HPDE6-E6E7 (cell line): ENCODE data around the gene GLMP.
"Not testable (repeated sequence)": the region's sequence is repeated elsewhere in the genome, so short reads cannot be mapped to it uniquely, and the experiment has no call there.

ENCODE experiments used
- DNase-seq: peaks from one replicate; pipeline ENCODE4 v3.0.0; 2011; ENCODE audit warnings: missing footprints; ENCODE audit errors: extremely low spot score

Gene GLMP

GRCh38 chr1:156295391-156295947 lies at the start of gene GLMP:
GLMP (minus strand) TSS chr1:156295679; CDS start chr1:156295645, 34 bp downstream.
- peak; percentile 39 for DNase-seq

GRCh38 chr1:156344409-156344808 lies 48.9 kb upstream of the GLMP start:
- no peak for DNase-seq

- no peak for DNase-seq
Observed at GRCh38 chr1:156342166-156342955, 46.9 kb upstream of the GLMP start.

- peak; percentile 98 for DNase-seq
Observed at GRCh38 chr1:156338180-156338976, 42.9 kb upstream of the GLMP start, which contains the start of the genes CCT3 and TSACC. CCT3 (minus strand) TSS chr1:156338292; CDS start chr1:156338184, 108 bp downstream. TSACC (plus strand) TSS chr1:156338526; CDS start chr1:156339758, 1,232 bp downstream.

GRCh38 chr1:156337888-156338179 lies 42.4 kb upstream of the GLMP start:
- no peak for DNase-seq

- no peak for DNase-seq
Observed at GRCh38 chr1:156337052-156337887, 41.8 kb upstream of the GLMP start.

GRCh38 chr1:156336242-156336641 lies 40.8 kb upstream of the GLMP start:
- DNase-seq = no peak

GRCh38 chr1:156323179-156323578 lies 27.7 kb upstream of the GLMP start:
- DNase-seq = not testable (repeated sequence)

- DNase-seq = no peak
Observed at GRCh38 chr1:156320560-156320959, 25.1 kb upstream of the GLMP start.

GRCh38 chr1:156319664-156320063 lies 24.2 kb upstream of the GLMP start:
- DNase-seq = no peak

- no peak for DNase-seq
Observed at GRCh38 chr1:156316909-156317308, 21.4 kb upstream of the GLMP start.

- DNase-seq = no peak
Observed at GRCh38 chr1:156310962-156311361, 15.5 kb upstream of the GLMP start.

GRCh38 chr1:156308078-156308477 lies 12.6 kb upstream of the GLMP start:
- DNase-seq = no peak

GRCh38 chr1:156305215-156305614 lies 9.7 kb upstream of the GLMP start:
- DNase-seq = no peak

- no peak for DNase-seq
Observed at GRCh38 chr1:156303241-156303640, 7.8 kb upstream of the GLMP start.

GRCh38 chr1:156298852-156299357 lies 3.4 kb upstream of the GLMP start, which contains the start of gene VHLL:
VHLL (minus strand) TSS chr1:156299307; CDS start chr1:156299189, 118 bp downstream.
- no peak for DNase-seq

GRCh38 chr1:156293895-156294294 lies 1.6 kb downstream of the GLMP start:
- no peak for DNase-seq

GRCh38 chr1:156293098-156293434 lies 2.4 kb downstream of the GLMP start:
- no peak for DNase-seq

GRCh38 chr1:156291226-156292061 lies 4.0 kb downstream of the GLMP start:
- DNase-seq = peak; percentile 88

GRCh38 chr1:156289857-156290256 lies 5.6 kb downstream of the GLMP start:
- DNase-seq = no peak

- no peak for DNase-seq
Observed at GRCh38 chr1:156286061-156286460, 9.4 kb downstream of the GLMP start.
